Measurements from ENCODE around the gene ZFYVE28.

Gene ZFYVE28

DNA sequence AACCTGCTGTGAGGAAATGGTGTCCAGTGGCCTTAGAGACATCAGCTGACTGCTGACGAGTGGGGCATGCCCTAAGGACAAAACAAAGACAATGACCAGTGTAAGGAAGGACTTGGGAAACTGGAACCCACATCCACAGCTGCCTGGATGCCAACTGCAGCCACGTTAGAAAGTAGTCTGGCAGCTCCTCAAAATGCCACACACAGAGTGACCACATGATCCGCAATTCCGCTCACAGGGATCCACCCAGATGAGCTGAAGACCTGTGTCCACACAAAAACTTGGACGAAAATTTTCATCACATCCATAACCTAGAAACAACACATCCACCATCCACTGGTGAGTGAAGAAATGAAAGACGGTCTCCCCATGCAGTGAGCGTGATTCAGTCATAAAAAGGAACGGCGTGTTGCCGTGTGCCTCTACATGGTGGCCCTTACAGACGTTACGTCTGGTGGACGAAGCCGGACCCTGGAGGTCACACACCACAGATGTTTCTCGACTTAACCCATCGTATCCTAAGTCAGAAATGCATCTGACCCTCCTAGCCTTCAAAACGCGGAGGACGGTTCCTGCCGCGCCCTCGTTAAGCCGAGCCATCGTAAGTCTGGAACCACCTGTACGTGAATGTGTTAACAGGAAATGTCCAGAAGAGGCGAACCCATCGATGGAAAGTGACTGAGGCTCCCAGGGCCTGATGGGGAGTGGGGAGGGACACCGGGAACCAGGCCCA, 115.9 kb downstream of the ZFYVE28 start:
- Histone ChIP-seq H3K27ac (no peak overlapping the region), H3K4me3 (ENCODE audit: low read depth in 1 of 2, low read length in 1 of 2) (no peak overlapping the region), H3K36me3 (no peaks in the 10 kb centered on the region), H3K4me1 (ENCODE audit: control insufficient read depth in 1 of 2, insufficient read depth in 1 of 2, low read depth in 1 of 2, low read length in 1 of 2) (no peaks in the 10 kb centered on the region), H3K9me3 (no peaks in the 10 kb centered on the region), H3K27me3 (no peaks in the 10 kb centered on the region)
- TF ChIP-seq, protein P1, sequence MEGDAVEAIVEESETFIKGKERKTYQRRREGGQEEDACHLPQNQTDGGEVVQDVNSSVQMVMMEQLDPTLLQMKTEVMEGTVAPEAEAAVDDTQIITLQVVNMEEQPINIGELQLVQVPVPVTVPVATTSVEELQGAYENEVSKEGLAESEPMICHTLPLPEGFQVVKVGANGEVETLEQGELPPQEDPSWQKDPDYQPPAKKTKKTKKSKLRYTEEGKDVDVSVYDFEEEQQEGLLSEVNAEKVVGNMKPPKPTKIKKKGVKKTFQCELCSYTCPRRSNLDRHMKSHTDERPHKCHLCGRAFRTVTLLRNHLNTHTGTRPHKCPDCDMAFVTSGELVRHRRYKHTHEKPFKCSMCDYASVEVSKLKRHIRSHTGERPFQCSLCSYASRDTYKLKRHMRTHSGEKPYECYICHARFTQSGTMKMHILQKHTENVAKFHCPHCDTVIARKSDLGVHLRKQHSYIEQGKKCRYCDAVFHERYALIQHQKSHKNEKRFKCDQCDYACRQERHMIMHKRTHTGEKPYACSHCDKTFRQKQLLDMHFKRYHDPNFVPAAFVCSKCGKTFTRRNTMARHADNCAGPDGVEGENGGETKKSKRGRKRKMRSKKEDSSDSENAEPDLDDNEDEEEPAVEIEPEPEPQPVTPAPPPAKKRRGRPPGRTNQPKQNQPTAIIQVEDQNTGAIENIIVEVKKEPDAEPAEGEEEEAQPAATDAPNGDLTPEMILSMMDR (IDR thresholded peaks at IDR 0.05) = no peak

DNA sequence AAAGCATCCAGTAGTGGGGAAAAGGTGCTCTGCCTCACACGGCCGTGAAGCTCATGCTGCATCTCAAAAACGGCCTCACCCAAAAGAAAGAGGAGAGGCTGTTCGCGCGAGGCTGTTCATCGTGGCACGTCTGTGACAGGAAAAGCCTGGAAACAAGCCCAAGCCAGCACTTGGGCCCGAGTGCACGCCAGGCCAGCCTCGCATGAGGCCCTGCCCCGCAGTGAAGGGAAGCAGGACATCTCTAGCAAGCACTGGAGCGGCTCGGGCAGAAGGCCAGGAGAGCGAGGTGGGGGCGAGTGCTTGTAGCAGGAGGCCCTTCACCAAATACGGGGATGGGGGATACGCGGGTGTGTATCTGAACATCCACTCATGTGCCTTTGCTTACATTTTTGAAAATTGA, 116.6 kb downstream of the ZFYVE28 start:
- Histone ChIP-seq H3K4me3 (ENCODE audit: low read depth in 1 of 2, low read length in 1 of 2) (no peak overlapping the region), H3K4me1 (ENCODE audit: control insufficient read depth in 1 of 2, insufficient read depth in 1 of 2, low read depth in 1 of 2, low read length in 1 of 2) (no peaks in the 10 kb centered on the region), H3K36me3 (no peaks in the 10 kb centered on the region), H3K27me3 (no peaks in the 10 kb centered on the region), H3K27ac (no peak overlapping the region), H3K9me3 (no peaks in the 10 kb centered on the region)
- TF ChIP-seq, protein P1 (IDR thresholded peaks at IDR 0.05) = no peak

DNA sequence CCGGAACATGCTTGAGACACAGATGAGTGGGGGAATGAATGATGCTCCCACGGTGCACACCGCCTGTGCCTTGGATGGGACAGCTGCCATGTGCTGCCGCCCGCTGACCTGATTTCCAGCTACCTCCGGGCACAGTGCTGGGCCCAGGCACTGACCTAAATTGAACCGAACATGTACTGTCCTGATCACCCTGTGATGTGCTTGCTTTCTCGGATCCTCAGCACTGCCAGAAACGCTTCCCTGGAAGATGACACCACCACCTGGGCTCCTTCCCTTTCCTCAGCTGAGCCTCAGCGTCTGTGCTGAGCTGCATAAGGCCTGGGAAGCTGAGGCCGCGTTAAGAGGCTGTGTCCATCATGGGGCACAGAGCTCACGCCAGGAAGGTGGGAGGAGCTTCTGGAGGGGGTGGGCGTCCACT, 117.2 kb downstream of the ZFYVE28 start:
- Histone ChIP-seq H3K27ac (no peak overlapping the region), H3K36me3 (no peaks in the 10 kb centered on the region), H3K4me3 (ENCODE audit: low read depth in 1 of 2, low read length in 1 of 2) (no peak overlapping the region), H3K27me3 (no peaks in the 10 kb centered on the region), H3K4me1 (ENCODE audit: control insufficient read depth in 1 of 2, insufficient read depth in 1 of 2, low read depth in 1 of 2, low read length in 1 of 2) (no peaks in the 10 kb centered on the region), H3K9me3 (no peaks in the 10 kb centered on the region)
- TF ChIP-seq, protein P1 (IDR thresholded peaks at IDR 0.05) = no peak

DNA sequence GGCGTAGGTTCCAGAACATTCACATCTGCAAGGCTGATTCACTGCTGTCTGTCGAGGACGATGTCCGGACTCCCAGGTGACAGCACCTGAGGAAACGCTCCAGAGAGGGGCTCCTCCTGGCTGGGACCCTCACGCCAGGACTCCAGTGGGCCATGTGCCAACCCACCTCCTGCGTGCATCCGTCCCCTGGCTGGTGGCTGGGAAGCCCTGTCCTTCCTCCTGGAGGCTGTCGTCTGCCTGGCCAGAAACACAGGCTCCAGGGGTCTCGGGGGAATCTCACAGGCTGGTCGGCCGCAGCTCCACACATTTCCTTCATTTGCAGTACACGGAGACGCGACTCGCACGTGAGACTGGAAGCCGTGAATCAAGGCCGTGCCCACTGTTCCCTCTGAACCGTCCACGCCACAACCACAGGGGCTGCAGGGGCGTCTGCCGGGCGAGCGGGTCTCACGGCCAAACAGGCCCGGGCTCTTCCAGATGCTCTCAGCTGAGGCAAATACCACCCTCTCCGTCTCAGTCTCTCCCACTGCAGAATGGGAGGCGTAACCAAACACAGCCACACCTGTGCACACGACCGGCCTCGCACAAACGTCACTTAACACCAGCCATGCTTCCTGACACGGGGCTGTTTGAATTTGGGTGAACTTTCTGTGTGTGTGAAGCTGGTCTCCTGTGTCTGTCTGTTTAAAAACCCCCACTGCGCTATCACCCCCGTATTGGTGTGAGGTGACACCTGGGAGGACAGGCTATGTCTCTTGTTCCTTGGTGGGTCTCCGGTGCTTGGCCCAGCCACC, 117.8 kb downstream of the ZFYVE28 start:
- Histone ChIP-seq H3K4me3 (ENCODE audit: low read depth in 1 of 2, low read length in 1 of 2) (no peak overlapping the region), H3K9me3 (no peaks in the 10 kb centered on the region), H3K4me1 (ENCODE audit: control insufficient read depth in 1 of 2, insufficient read depth in 1 of 2, low read depth in 1 of 2, low read length in 1 of 2) (no peaks in the 10 kb centered on the region), H3K27me3 (peaks cover 3% of the 10 kb centered on the region), H3K27ac (no peak overlapping the region), H3K36me3 (no peaks in the 10 kb centered on the region)
- TF ChIP-seq, protein P1 (IDR thresholded peaks at IDR 0.05) = no peak

DNA sequence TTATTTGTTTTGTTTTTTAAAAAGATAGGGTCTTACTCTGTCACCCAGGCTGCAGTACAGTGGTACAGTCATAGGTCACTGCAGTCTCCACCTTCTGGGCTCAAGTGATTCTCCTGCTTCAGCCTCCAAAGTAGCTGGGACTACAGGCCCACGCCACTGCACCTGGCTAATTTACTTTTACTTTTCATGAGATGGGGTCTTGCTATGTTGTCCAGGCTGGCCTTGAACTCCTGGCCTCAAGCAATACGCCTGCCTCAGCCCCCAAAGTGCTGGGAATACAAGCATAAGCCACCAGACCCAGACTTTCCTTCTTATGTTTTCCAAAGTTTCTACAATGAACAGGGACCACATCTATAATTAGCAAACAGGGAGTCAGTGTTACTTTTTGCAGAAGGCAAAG, 118.7 kb downstream of the ZFYVE28 start:
- no peak overlapping the region for H3K4me3 ChIP-seq (ENCODE audit: low read depth in 1 of 2, low read length in 1 of 2)
- no peaks in the 10 kb centered on the region for H3K4me1 ChIP-seq (ENCODE audit: control insufficient read depth in 1 of 2, insufficient read depth in 1 of 2, low read depth in 1 of 2, low read length in 1 of 2)
- H3K27ac ChIP-seq = no peak overlapping the region

More for the DNA sequence above, 118.7 kb downstream of the ZFYVE28 start:
- no peaks in the 10 kb centered on the region for H3K36me3 ChIP-seq
- TF ChIP-seq, protein P1 (IDR thresholded peaks at IDR 0.05) = no peak
- H3K9me3 ChIP-seq = no peaks in the 10 kb centered on the region
- H3K27me3 ChIP-seq = peaks cover 8% of the 10 kb centered on the region

All from neutrophil (primary cell).